ENCODE data around the gene ACTN1.

GRCh38 chr14:68961361-68961760 lies 17.7 kb downstream of the ACTN1 start:
- TF ChIP-seq CTCF (IDR thresholded peaks at IDR 0.05) (no peak), POLR2A (IDR thresholded peaks at IDR 0.05) (no peak)
